ENCODE measurements around the gene ADAMTS8.

The ADAMTS8 gene

GRCh38 chr11:130415731-130416529 is 12.5 kb downstream of the ADAMTS8 start:
- Mint-ChIP-seq H3K4me1 (ENCODE audit: low read depth in 2 of 2) (peaks cover 0 to 2% of the 10 kb centered on the region in 2 donors), H3K4me3 (no peak overlapping the region), H3K27me3 (peaks cover 50 to 70% of the 10 kb centered on the region in 2 donors), H3K27ac (no peak overlapping the region), H3K36me3 (ENCODE audit: insufficient read depth) (peaks cover 10% of the 10 kb centered on the region), H3K9me3 (no peaks in the 10 kb centered on the region)
- no peak for DNase-seq
- no peak for ATAC-seq (replicated peaks)

GRCh38 chr11:130414107-130415080 is 14.0 kb downstream of the ADAMTS8 start:
- H3K4me3 Mint-ChIP-seq: no peak overlapping the region
- DNase-seq: no peak
- ATAC-seq (replicated peaks): no peak
- peak overlapping the region in 1 of 2 donors; percentile 45 for H3K27ac Mint-ChIP-seq
- peaks cover 10% of the 10 kb centered on the region for H3K36me3 Mint-ChIP-seq (ENCODE audit: insufficient read depth)
- H3K9me3 Mint-ChIP-seq: no peaks in the 10 kb centered on the region
- peaks cover 58 to 74% of the 10 kb centered on the region in 2 donors for H3K27me3 Mint-ChIP-seq
- H3K4me1 Mint-ChIP-seq (ENCODE audit: low read depth in 2 of 2): peaks cover 0 to 2% of the 10 kb centered on the region in 2 donors

GRCh38 chr11:130413405-130414106 is 14.9 kb downstream of the ADAMTS8 start:
- DNase-seq (no peak), ATAC-seq (replicated peaks) (no peak)
- peaks cover 53 to 76% of the 10 kb centered on the region in 2 donors for H3K27me3 Mint-ChIP-seq
- H3K9me3 Mint-ChIP-seq: no peaks in the 10 kb centered on the region
- peaks cover 0 to 2% of the 10 kb centered on the region in 2 donors for H3K4me1 Mint-ChIP-seq (ENCODE audit: low read depth in 2 of 2)
- no peak overlapping the region for H3K27ac Mint-ChIP-seq
- no peak overlapping the region for H3K4me3 Mint-ChIP-seq
- peaks cover 10% of the 10 kb centered on the region for H3K36me3 Mint-ChIP-seq (ENCODE audit: insufficient read depth)

GRCh38 chr11:130411223-130411622 is 17.2 kb downstream of the ADAMTS8 start:
- peaks cover 10% of the 10 kb centered on the region for H3K36me3 Mint-ChIP-seq (ENCODE audit: insufficient read depth)
- H3K27me3 Mint-ChIP-seq: peaks cover 45 to 70% of the 10 kb centered on the region in 2 donors
- ATAC-seq (replicated peaks) (no peak), DNase-seq (no peak)
- H3K9me3 Mint-ChIP-seq: no peaks in the 10 kb centered on the region
- no peak overlapping the region for H3K4me3 Mint-ChIP-seq
- H3K4me1 Mint-ChIP-seq (ENCODE audit: low read depth in 2 of 2): peaks cover 0 to 2% of the 10 kb centered on the region in 2 donors
- no peak overlapping the region for H3K27ac Mint-ChIP-seq

- Mint-ChIP-seq H3K27ac (peak overlapping the region in 1 of 2 donors; percentile 7), H3K36me3 (ENCODE audit: insufficient read depth) (peaks cover 10% of the 10 kb centered on the region), H3K27me3 (peaks cover 36 to 56% of the 10 kb centered on the region in 2 donors), H3K4me1 (ENCODE audit: low read depth in 2 of 2) (peaks cover 0 to 2% of the 10 kb centered on the region in 2 donors), H3K9me3 (no peaks in the 10 kb centered on the region), H3K4me3 (no peak overlapping the region)
- DNase-seq: no peak
- ATAC-seq (replicated peaks): no peak
Measured at GRCh38 chr11:130409594-130410388, 18.6 kb downstream of the ADAMTS8 start.

- H3K4me3 Mint-ChIP-seq: no peak overlapping the region
- no peaks in the 10 kb centered on the region for H3K9me3 Mint-ChIP-seq
- H3K36me3 Mint-ChIP-seq (ENCODE audit: insufficient read depth): peaks cover 3% of the 10 kb centered on the region
- ATAC-seq (replicated peaks) (no peak), DNase-seq (no peak)
- H3K27ac Mint-ChIP-seq: no peak overlapping the region
- peaks cover 27 to 47% of the 10 kb centered on the region in 2 donors for H3K27me3 Mint-ChIP-seq
- no peaks in the 10 kb centered on the region for H3K4me1 Mint-ChIP-seq (ENCODE audit: low read depth in 2 of 2)
Measured at GRCh38 chr11:130408901-130409300, 19.5 kb downstream of the ADAMTS8 start.

- Mint-ChIP-seq H3K4me3 (no peak overlapping the region), H3K27me3 (peaks cover 23 to 42% of the 10 kb centered on the region in 2 donors), H3K4me1 (ENCODE audit: low read depth in 2 of 2) (no peaks in the 10 kb centered on the region), H3K27ac (no peak overlapping the region), H3K9me3 (no peaks in the 10 kb centered on the region), H3K36me3 (ENCODE audit: insufficient read depth) (peaks cover under 1% of the 10 kb centered on the region)
- DNase-seq (no peak), ATAC-seq (replicated peaks) (no peak)
Measured at GRCh38 chr11:130408401-130408890, 20.0 kb downstream of the ADAMTS8 start.

- Mint-ChIP-seq H3K27me3 (peaks cover 23 to 39% of the 10 kb centered on the region in 2 donors), H3K4me3 (no peak overlapping the region), H3K9me3 (no peaks in the 10 kb centered on the region), H3K27ac (no peak overlapping the region), H3K36me3 (ENCODE audit: insufficient read depth) (no peaks in the 10 kb centered on the region), H3K4me1 (ENCODE audit: low read depth in 2 of 2) (no peaks in the 10 kb centered on the region)
- ATAC-seq (replicated peaks) (no peak), DNase-seq (no peak)
Measured at GRCh38 chr11:130407978-130408377, 20.4 kb downstream of the ADAMTS8 start.

GRCh38 chr11:130405428-130405827 is 23.0 kb downstream of the ADAMTS8 start:
- peaks cover 17 to 30% of the 10 kb centered on the region in 2 donors for H3K27me3 Mint-ChIP-seq
- H3K9me3 Mint-ChIP-seq: no peaks in the 10 kb centered on the region
- DNase-seq (no peak), ATAC-seq (replicated peaks) (no peak)
- H3K4me3 Mint-ChIP-seq: no peak overlapping the region
- H3K27ac Mint-ChIP-seq: no peak overlapping the region
- H3K4me1 Mint-ChIP-seq (ENCODE audit: low read depth in 2 of 2): peaks cover 9% of the 10 kb centered on the region in 2 donors
- H3K36me3 Mint-ChIP-seq (ENCODE audit: insufficient read depth): no peaks in the 10 kb centered on the region

GRCh38 chr11:130404727-130405126 is 23.7 kb downstream of the ADAMTS8 start:
- H3K9me3 Mint-ChIP-seq: no peaks in the 10 kb centered on the region

GRCh38 chr11:130403967-130404366 is 24.4 kb downstream of the ADAMTS8 start:
- Mint-ChIP-seq H3K27me3 (peaks cover 19 to 30% of the 10 kb centered on the region in 2 donors), H3K36me3 (ENCODE audit: insufficient read depth) (no peaks in the 10 kb centered on the region), H3K4me1 (ENCODE audit: low read depth in 2 of 2) (peaks cover 15 to 16% of the 10 kb centered on the region in 2 donors), H3K4me3 (no peak overlapping the region), H3K27ac (no peak overlapping the region), H3K9me3 (no peaks in the 10 kb centered on the region)
- no peak for DNase-seq
- ATAC-seq (replicated peaks): no peak

More at GRCh38 chr11:130404727-130405126, 23.7 kb downstream of the ADAMTS8 start:
- ATAC-seq (replicated peaks) (no peak), DNase-seq (no peak)
- no peak overlapping the region for H3K4me3 Mint-ChIP-seq
- peaks cover 15 to 16% of the 10 kb centered on the region in 2 donors for H3K4me1 Mint-ChIP-seq (ENCODE audit: low read depth in 2 of 2)
- H3K27ac Mint-ChIP-seq: no peak overlapping the region
- peaks cover 17 to 30% of the 10 kb centered on the region in 2 donors for H3K27me3 Mint-ChIP-seq
- no peaks in the 10 kb centered on the region for H3K36me3 Mint-ChIP-seq (ENCODE audit: insufficient read depth)

GRCh38 chr11:130403271-130403804 is 25.1 kb downstream of the ADAMTS8 start:
- peaks cover 15 to 16% of the 10 kb centered on the region in 2 donors for H3K4me1 Mint-ChIP-seq (ENCODE audit: low read depth in 2 of 2)
- peak overlapping the region in 1 of 2 donors; percentile 11 for H3K27ac Mint-ChIP-seq
- no peaks in the 10 kb centered on the region for H3K36me3 Mint-ChIP-seq (ENCODE audit: insufficient read depth)

More at GRCh38 chr11:130403271-130403804, 25.1 kb downstream of the ADAMTS8 start:
- no peaks in the 10 kb centered on the region for H3K9me3 Mint-ChIP-seq
- DNase-seq (no peak), ATAC-seq (replicated peaks) (no peak)
- peaks cover 23 to 30% of the 10 kb centered on the region in 2 donors for H3K27me3 Mint-ChIP-seq
- H3K4me3 Mint-ChIP-seq: no peak overlapping the region

Measured in effector memory CD8-positive, alpha-beta T cell (primary cell).